H1 (cell line): ENCODE results near the gene TSKU. TPM values are rescaled to one million over a fixed set of nuclear protein-coding genes. Genes with fewer than 3 reads are reported as not detected.

ENCODE experiments used
- CTCF ChIA-PET: fragments of 300-600 bp; sonication (Branson Sonifier 250); formaldehyde crosslinking; loops from one replicate; lab custom pipeline; 2021; ENCODE audit not compliant: partially characterized antibody; lab: Charles Lee
- POLR2A ChIA-PET: fragments of 300-600 bp; sonication (Branson Sonifier 250); formaldehyde crosslinking; loops from one replicate; lab custom pipeline; 2021; ENCODE audit warnings: inconsistent platforms; ENCODE audit not compliant: partially characterized antibody; lab: Charles Lee
- DNase-seq, 2 experiments: peaks; one replicate each; pipeline versions ENCODE4 v3.0.0 to v3.0.0-alpha.2; 2010 to 2022; ENCODE audit warnings: low spot score in 2 of 2, low read depth in 1 of 2, mixed read lengths in 1 of 2
- FAIRE-seq: peaks from 2 replicates; lab custom pipeline; 2011; peaks lifted over from hg19 to GRCh38; lab: Jason Lieb, UNC
- H2AFZ ChIP-seq: 2 replicates; pipeline ENCODE4 v1.8.1; 2012; ENCODE audit warnings: low read length, inconsistent platforms
- H2AK5ac ChIP-seq: 2 replicates; pipeline ENCODE4 v1.6.1; 2013; ENCODE audit warnings: low read depth, low read length
- H2BK120ac ChIP-seq: replicated peaks from 2 replicates; pipeline ENCODE3; 2013; ENCODE audit warnings: low read depth, low read length, inconsistent platforms
- H2BK12ac ChIP-seq: 2 replicates; pipeline ENCODE4 v1.6.1; 2013; ENCODE audit warnings: low read depth, low read length
- H2BK15ac ChIP-seq: 2 replicates; pipeline ENCODE4 v1.6.1; 2013; ENCODE audit warnings: low read length
- H2BK20ac ChIP-seq: 2 replicates; pipeline ENCODE4 v1.6.1; 2013; ENCODE audit warnings: low read length
- H2BK5ac ChIP-seq: 2 replicates; pipeline ENCODE4 v1.6.1; 2013; ENCODE audit warnings: low read depth, low read length
- H3K14ac ChIP-seq: 2 replicates; pipeline ENCODE4 v1.6.1; 2013; ENCODE audit warnings: inconsistent platforms; ENCODE audit not compliant: insufficient read length
- H3K18ac ChIP-seq: 2 replicates; pipeline ENCODE4 v1.6.1; 2013; ENCODE audit warnings: low read length; ENCODE audit errors: extremely low read depth
- H3K23ac ChIP-seq: 2 replicates; pipeline ENCODE4 v1.6.1; 2013; ENCODE audit warnings: inconsistent platforms; ENCODE audit not compliant: insufficient read length
- H3K23me2 ChIP-seq: 2 replicates; pipeline ENCODE4 v1.6.1; 2013; ENCODE audit warnings: low read depth, low read length
- H3K27ac ChIP-seq: 2 replicates; pipeline ENCODE4 v1.6.1; 2011; ENCODE audit warnings: low read depth, low read length, inconsistent platforms
- H3K27me3 ChIP-seq, 4 experiments: replicated peaks in 1 of 4; 1 replicate in 1 of 4; 2 replicates in 3 of 4; pipeline versions ENCODE4 v1.6.1 to v1.8.1; 2011 to 2013; ENCODE audit warnings: low read length in 3 of 4, mild to moderate bottlenecking in 3 of 4, inconsistent platforms in 2 of 4, mixed read lengths in 2 of 4, moderate library complexity in 1 of 4; ENCODE audit not compliant: control insufficient read depth in 3 of 4, insufficient read depth in 3 of 4; ENCODE audit errors: extremely low read depth in 1 of 4
- H3K36me3 ChIP-seq, 4 experiments: 2 replicates each; pipeline versions ENCODE4 v1.6.1 to v1.8.1; 2011 to 2013; ENCODE audit warnings: mild to moderate bottlenecking in 4 of 4, low read length in 3 of 4, moderate library complexity in 2 of 4, control low read depth in 1 of 4, inconsistent platforms in 1 of 4; ENCODE audit not compliant: insufficient read depth in 4 of 4, control insufficient read depth in 2 of 4
- H3K4ac ChIP-seq: replicated peaks from 2 replicates; pipeline ENCODE3; 2013; ENCODE audit warnings: low read length, low read depth, mixed read lengths, inconsistent platforms; ENCODE audit not compliant: insufficient read length
- H3K4me1 ChIP-seq, 4 experiments: replicated peaks in 1 of 4; 1 replicate in 1 of 4; 2 replicates in 3 of 4; pipeline versions ENCODE4 v1.6.1 to v1.8.1; 2011 to 2013; ENCODE audit warnings: low read length in 3 of 4, inconsistent platforms in 2 of 4, mixed read lengths in 1 of 4; ENCODE audit not compliant: insufficient read depth in 4 of 4, control insufficient read depth in 3 of 4
- H3K4me2 ChIP-seq, 2 experiments: 2 replicates each; pipeline versions ENCODE4 v1.6.1 to v1.8.1; 2011 to 2013; ENCODE audit warnings: low read depth in 2 of 2, low read length in 2 of 2, control low read depth in 1 of 2, inconsistent platforms in 1 of 2, mild to moderate bottlenecking in 1 of 2; ENCODE audit not compliant: insufficient read depth in 1 of 2
- H3K4me3 ChIP-seq, 4 experiments: fragments of 200-600, 300-600 bp in 1 of 4; sonication (generic), shearing (Covaris generic), sonication (Bioruptor Twin) in 1 of 4; 2 replicates each; pipeline versions ENCODE4 v1.5.1 to v1.8.1; 2011 to 2016; ENCODE audit warnings: low read length in 4 of 4, low read depth in 3 of 4, control low read depth in 2 of 4, inconsistent platforms in 2 of 4, mild to moderate bottlenecking in 2 of 4, mixed read lengths in 1 of 4, moderate library complexity in 1 of 4; ENCODE audit not compliant: insufficient read depth in 2 of 4; ENCODE audit errors: extremely low read depth in 1 of 4
- H3K56ac ChIP-seq: replicated peaks from 2 replicates; pipeline ENCODE3; 2013; ENCODE audit warnings: low read depth, mild to moderate bottlenecking, mixed read lengths, low read length, inconsistent platforms; ENCODE audit not compliant: insufficient read length
- H3K79me1 ChIP-seq: 2 replicates; pipeline ENCODE4 v1.6.1; 2013; ENCODE audit warnings: low read depth, low read length, control low read depth
- H3K79me2 ChIP-seq, 2 experiments: 2 replicates each; pipeline versions ENCODE4 v1.6.1 to v1.8.1; 2012 to 2013; ENCODE audit warnings: low read length in 2 of 2, mild to moderate bottlenecking in 2 of 2, inconsistent platforms in 1 of 2; ENCODE audit not compliant: insufficient read depth in 2 of 2, control insufficient read depth in 1 of 2
- H3K9ac ChIP-seq, 4 experiments: replicated peaks in 1 of 4; 1 replicate in 1 of 4; 2 replicates in 3 of 4; pipeline versions ENCODE4 v1.6.1 to v1.8.1; 2011 to 2013; ENCODE audit warnings: low read depth in 3 of 4, low read length in 3 of 4, control low read depth in 2 of 4, mild to moderate bottlenecking in 2 of 4, moderate library complexity in 2 of 4, inconsistent platforms in 1 of 4; ENCODE audit errors: extremely low read depth in 1 of 4
- H3K9me3 ChIP-seq, 2 experiments: 2 replicates each; pipeline versions ENCODE4 v1.6.1 to v1.8.1; 2012 to 2013; ENCODE audit warnings: mild to moderate bottlenecking in 2 of 2, moderate library complexity in 2 of 2, control low read depth in 1 of 2, inconsistent platforms in 1 of 2, low read depth in 1 of 2, low read length in 1 of 2, mixed read lengths in 1 of 2; ENCODE audit not compliant: insufficient read depth in 2 of 2
- H4K20me1 ChIP-seq, 2 experiments: replicated peaks in 1 of 2; 2 replicates each; pipeline versions ENCODE3 to v1.8.1; 2011 to 2013; ENCODE audit warnings: inconsistent platforms in 2 of 2, low read length in 2 of 2, mild to moderate bottlenecking in 1 of 2; ENCODE audit not compliant: insufficient read depth in 2 of 2, control insufficient read depth in 1 of 2
- H4K5ac ChIP-seq: 2 replicates; pipeline ENCODE4 v1.6.1; 2013; ENCODE audit warnings: low read length, low read depth, mixed read lengths, inconsistent platforms; ENCODE audit not compliant: insufficient read length
- H4K8ac ChIP-seq: 2 replicates; pipeline ENCODE4 v1.8.0; 2013; ENCODE audit warnings: mild to moderate bottlenecking, moderate library complexity, low read length, inconsistent platforms; ENCODE audit not compliant: insufficient read depth; ENCODE audit errors: extremely low read depth
- H4K91ac ChIP-seq: replicated peaks from 2 replicates; pipeline ENCODE3; 2013; ENCODE audit warnings: low read length, mixed read lengths, inconsistent platforms; ENCODE audit not compliant: insufficient read length
- SIN3A ChIP-seq, 2 experiments: IDR thresholded peaks in 1 of 2; conservative IDR thresholded peaks in 1 of 2; 2 replicates each; pipeline ENCODE4 v1.6.1; 2011 to 2012; ENCODE audit warnings: low read length in 2 of 2, improper control_type of control experiment in 1 of 2, low read depth in 1 of 2, mild to moderate bottlenecking in 1 of 2
- TAF1 ChIP-seq: IDR thresholded peaks from 2 replicates; pipeline ENCODE4 v1.6.1; 2011; ENCODE audit warnings: mild to moderate bottlenecking, low read depth, low read length
- WGBS, 2 experiments: shearing (Covaris generic) in 1 of 2; methylation state at CpG; one replicate each; pipeline versions ENCODE4 v1.1.6 to v1.1.7; 2013 to 2015; ENCODE audit warnings: low lambda C conversion rate in 2 of 2, mixed read lengths in 2 of 2, inconsistent platforms in 1 of 2, low coverage in 1 of 2, missing lambda C conversion rate in 1 of 2; ENCODE audit not compliant: insufficient replicate concordance in 2 of 2, insufficient coverage in 1 of 2, insufficient read length in 1 of 2; ENCODE audit errors: extremely low coverage in 1 of 2, missing lambda C conversion rate in 1 of 2; 5-methylcytosine and 5-hydroxymethylcytosine counted together
- polyA plus RNA-seq, 7 experiments: library from polyadenylated mRNA; depleted of rRNA in 3 of 7; stranded (reverse) in 5 of 7; unstranded in 2 of 7; fragments of >200 nt in 5 of 7; fragments of 200-250 nt in 2 of 7; gene quantifications; 1 replicate in 5 of 7; 2 replicates in 1 of 7; 4 replicates in 1 of 7; pipeline versions ENCODE4 v1.2.1 to v1.2.3, GENCODE V29; 2011 to 2013; ENCODE audit warnings: missing spikeins in 2 of 7, mixed read lengths in 2 of 7
- total RNA-seq: library from RNA; stranded (reverse); fragmentation: NEBNext Ultra II Directional; extraction: Animal tissue kit (Norgen Biotek cat#: 25700); gene quantifications from 2 replicates; pipeline ENCODE4 v1.2.1, GENCODE V29; 2021
- TF ChIP-seq, protein P1 (sequence below): IDR thresholded peaks from 2 replicates; pipeline ENCODE4 v1.6.1; 2012; ENCODE audit warnings: low read length, inconsistent platforms

Gene TSKU
- total and polyA plus RNA-seq, 2 of the 8 experiments (the other 6 are each of a cell fraction or from before 2014, with no cell fraction given), result 22.8 to 28.4 TPM

- TF ChIP-seq, protein P1, sequence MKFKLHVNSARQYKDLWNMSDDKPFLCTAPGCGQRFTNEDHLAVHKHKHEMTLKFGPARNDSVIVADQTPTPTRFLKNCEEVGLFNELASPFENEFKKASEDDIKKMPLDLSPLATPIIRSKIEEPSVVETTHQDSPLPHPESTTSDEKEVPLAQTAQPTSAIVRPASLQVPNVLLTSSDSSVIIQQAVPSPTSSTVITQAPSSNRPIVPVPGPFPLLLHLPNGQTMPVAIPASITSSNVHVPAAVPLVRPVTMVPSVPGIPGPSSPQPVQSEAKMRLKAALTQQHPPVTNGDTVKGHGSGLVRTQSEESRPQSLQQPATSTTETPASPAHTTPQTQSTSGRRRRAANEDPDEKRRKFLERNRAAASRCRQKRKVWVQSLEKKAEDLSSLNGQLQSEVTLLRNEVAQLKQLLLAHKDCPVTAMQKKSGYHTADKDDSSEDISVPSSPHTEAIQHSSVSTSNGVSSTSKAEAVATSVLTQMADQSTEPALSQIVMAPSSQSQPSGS, result no peak
- TF ChIP-seq SIN3A (conservative IDR thresholded peaks at IDR 0.05 in 1 of 2, IDR thresholded peaks at IDR 0.05 in 1 of 2; ENCODE audit: low read depth in 1 of 2, low read length in 2 of 2) (no peak), TAF1 (no peak)
- H3K79me1 ChIP-seq, result no peaks in the 10 kb centered on the region
- no peak overlapping the region for H2BK120ac ChIP-seq
- H3K23ac ChIP-seq, result no peak overlapping the region
- no peaks in the 10 kb centered on the region for H4K20me1 ChIP-seq
- no peak overlapping the region for H2BK20ac ChIP-seq
- no peak overlapping the region for H3K14ac ChIP-seq
- H3K23me2 ChIP-seq, result no peaks in the 10 kb centered on the region
- POLR2A ChIA-PET, result interaction anchor here (1.2 kb wide), 1 partner anchor 16 kb away, joined by 5 read pairs; the partner anchor contains the start of gene TSKU
- H3K36me3 ChIP-seq, result no peaks in the 10 kb centered on the region
- H2AFZ ChIP-seq, result no peak overlapping the region
- CTCF ChIA-PET, result interaction anchor here (1.2 kb wide), 1 partner anchor 32 kb away, joined by 3 read pairs; no protein-coding TSS in a partner anchor
- H3K27ac ChIP-seq, result no peak overlapping the region
- H3K9me3 ChIP-seq, result no peaks in the 10 kb centered on the region
- H3K27me3 ChIP-seq, result no peaks in the 10 kb centered on the region; a peak in 1 of 7 replicates
- H3K9ac ChIP-seq, result no peak overlapping the region
- no peak overlapping the region for H3K56ac ChIP-seq
- H4K8ac ChIP-seq, result no peak overlapping the region
- DNase-seq (no peak), FAIRE-seq (no peak)
- H2AK5ac ChIP-seq, result no peak overlapping the region
- H2BK15ac ChIP-seq, result no peak overlapping the region
- no peak overlapping the region for H3K18ac ChIP-seq
- H2BK5ac ChIP-seq, result no peak overlapping the region
- 88% methylated on average over 6 of the region's 6 CpGs; no CpG with 5 or more reads in 1 of the 2 experiments for WGBS, 2 experiments
- H3K4me1 ChIP-seq, result peaks cover 2 to 26% (median 18%) of the 10 kb centered on the region in 4 experiments
- no peak overlapping the region for H2BK12ac ChIP-seq
- no peak overlapping the region for H3K4ac ChIP-seq
- no peak overlapping the region for H3K4me2 ChIP-seq
- no peak overlapping the region for H4K91ac ChIP-seq
- H3K4me3 ChIP-seq, result no peak overlapping the region
- no peaks in the 10 kb centered on the region for H3K79me2 ChIP-seq
- H4K5ac ChIP-seq, result no peak overlapping the region
These were observed 16.6 kb upstream of the TSKU start for GRCh38 chr11:76766521-76766920.
